H1 (cell line): ENCODE results near the gene ZRANB1. TPM values are rescaled to one million over a fixed set of nuclear protein-coding genes. Genes with fewer than 3 reads are reported as not detected.

Experiments
- CTCF ChIA-PET: fragments of 300-600 bp; sonication (Branson Sonifier 250); formaldehyde crosslinking; loops from one replicate; lab custom pipeline; 2021; ENCODE audit not compliant: partially characterized antibody; lab: Charles Lee
- POLR2A ChIA-PET: fragments of 300-600 bp; sonication (Branson Sonifier 250); formaldehyde crosslinking; loops from one replicate; lab custom pipeline; 2021; ENCODE audit warnings: inconsistent platforms; ENCODE audit not compliant: partially characterized antibody; lab: Charles Lee
- DNase-seq, 2 experiments: peaks; one replicate each; pipeline versions ENCODE4 v3.0.0 to v3.0.0-alpha.2; 2010 to 2022; ENCODE audit warnings: low spot score in 2 of 2, low read depth in 1 of 2, mixed read lengths in 1 of 2
- FAIRE-seq: peaks from 2 replicates; lab custom pipeline; 2011; peaks lifted over from hg19 to GRCh38; lab: Jason Lieb, UNC
- H2AFZ ChIP-seq: 2 replicates; pipeline ENCODE4 v1.8.1; 2012; ENCODE audit warnings: low read length, inconsistent platforms
- H2AK5ac ChIP-seq: 2 replicates; pipeline ENCODE4 v1.6.1; 2013; ENCODE audit warnings: low read depth, low read length
- H2BK120ac ChIP-seq: replicated peaks from 2 replicates; pipeline ENCODE3; 2013; ENCODE audit warnings: low read depth, low read length, inconsistent platforms
- H2BK12ac ChIP-seq: 2 replicates; pipeline ENCODE4 v1.6.1; 2013; ENCODE audit warnings: low read depth, low read length
- H2BK15ac ChIP-seq: 2 replicates; pipeline ENCODE4 v1.6.1; 2013; ENCODE audit warnings: low read length
- H2BK20ac ChIP-seq: 2 replicates; pipeline ENCODE4 v1.6.1; 2013; ENCODE audit warnings: low read length
- H2BK5ac ChIP-seq: 2 replicates; pipeline ENCODE4 v1.6.1; 2013; ENCODE audit warnings: low read depth, low read length
- H3K14ac ChIP-seq: 2 replicates; pipeline ENCODE4 v1.6.1; 2013; ENCODE audit warnings: inconsistent platforms; ENCODE audit not compliant: insufficient read length
- H3K18ac ChIP-seq: 2 replicates; pipeline ENCODE4 v1.6.1; 2013; ENCODE audit warnings: low read length; ENCODE audit errors: extremely low read depth
- H3K23ac ChIP-seq: 2 replicates; pipeline ENCODE4 v1.6.1; 2013; ENCODE audit warnings: inconsistent platforms; ENCODE audit not compliant: insufficient read length
- H3K23me2 ChIP-seq: 2 replicates; pipeline ENCODE4 v1.6.1; 2013; ENCODE audit warnings: low read depth, low read length
- H3K27ac ChIP-seq: 2 replicates; pipeline ENCODE4 v1.6.1; 2011; ENCODE audit warnings: low read depth, low read length, inconsistent platforms
- H3K27me3 ChIP-seq, 4 experiments: replicated peaks in 1 of 4; 1 replicate in 1 of 4; 2 replicates in 3 of 4; pipeline versions ENCODE4 v1.6.1 to v1.8.1; 2011 to 2013; ENCODE audit warnings: low read length in 3 of 4, mild to moderate bottlenecking in 3 of 4, inconsistent platforms in 2 of 4, mixed read lengths in 2 of 4, moderate library complexity in 1 of 4; ENCODE audit not compliant: control insufficient read depth in 3 of 4, insufficient read depth in 3 of 4; ENCODE audit errors: extremely low read depth in 1 of 4
- H3K36me3 ChIP-seq, 4 experiments: 2 replicates each; pipeline versions ENCODE4 v1.6.1 to v1.8.1; 2011 to 2013; ENCODE audit warnings: mild to moderate bottlenecking in 4 of 4, low read length in 3 of 4, moderate library complexity in 2 of 4, control low read depth in 1 of 4, inconsistent platforms in 1 of 4; ENCODE audit not compliant: insufficient read depth in 4 of 4, control insufficient read depth in 2 of 4
- H3K4ac ChIP-seq: replicated peaks from 2 replicates; pipeline ENCODE3; 2013; ENCODE audit warnings: low read length, low read depth, mixed read lengths, inconsistent platforms; ENCODE audit not compliant: insufficient read length
- H3K4me1 ChIP-seq, 4 experiments: replicated peaks in 1 of 4; 1 replicate in 1 of 4; 2 replicates in 3 of 4; pipeline versions ENCODE4 v1.6.1 to v1.8.1; 2011 to 2013; ENCODE audit warnings: low read length in 3 of 4, inconsistent platforms in 2 of 4, mixed read lengths in 1 of 4; ENCODE audit not compliant: insufficient read depth in 4 of 4, control insufficient read depth in 3 of 4
- H3K4me2 ChIP-seq, 2 experiments: 2 replicates each; pipeline versions ENCODE4 v1.6.1 to v1.8.1; 2011 to 2013; ENCODE audit warnings: low read depth in 2 of 2, low read length in 2 of 2, control low read depth in 1 of 2, inconsistent platforms in 1 of 2, mild to moderate bottlenecking in 1 of 2; ENCODE audit not compliant: insufficient read depth in 1 of 2
- H3K4me3 ChIP-seq, 4 experiments: fragments of 200-600, 300-600 bp in 1 of 4; sonication (generic), shearing (Covaris generic), sonication (Bioruptor Twin) in 1 of 4; 2 replicates each; pipeline versions ENCODE4 v1.5.1 to v1.8.1; 2011 to 2016; ENCODE audit warnings: low read length in 4 of 4, low read depth in 3 of 4, control low read depth in 2 of 4, inconsistent platforms in 2 of 4, mild to moderate bottlenecking in 2 of 4, mixed read lengths in 1 of 4, moderate library complexity in 1 of 4; ENCODE audit not compliant: insufficient read depth in 2 of 4; ENCODE audit errors: extremely low read depth in 1 of 4
- H3K56ac ChIP-seq: replicated peaks from 2 replicates; pipeline ENCODE3; 2013; ENCODE audit warnings: low read depth, mild to moderate bottlenecking, mixed read lengths, low read length, inconsistent platforms; ENCODE audit not compliant: insufficient read length
- H3K79me1 ChIP-seq: 2 replicates; pipeline ENCODE4 v1.6.1; 2013; ENCODE audit warnings: low read depth, low read length, control low read depth
- H3K79me2 ChIP-seq, 2 experiments: 2 replicates each; pipeline versions ENCODE4 v1.6.1 to v1.8.1; 2012 to 2013; ENCODE audit warnings: low read length in 2 of 2, mild to moderate bottlenecking in 2 of 2, inconsistent platforms in 1 of 2; ENCODE audit not compliant: insufficient read depth in 2 of 2, control insufficient read depth in 1 of 2
- H3K9ac ChIP-seq, 4 experiments: replicated peaks in 1 of 4; 1 replicate in 1 of 4; 2 replicates in 3 of 4; pipeline versions ENCODE4 v1.6.1 to v1.8.1; 2011 to 2013; ENCODE audit warnings: low read depth in 3 of 4, low read length in 3 of 4, control low read depth in 2 of 4, mild to moderate bottlenecking in 2 of 4, moderate library complexity in 2 of 4, inconsistent platforms in 1 of 4; ENCODE audit errors: extremely low read depth in 1 of 4
- H3K9me3 ChIP-seq, 2 experiments: 2 replicates each; pipeline versions ENCODE4 v1.6.1 to v1.8.1; 2012 to 2013; ENCODE audit warnings: mild to moderate bottlenecking in 2 of 2, moderate library complexity in 2 of 2, control low read depth in 1 of 2, inconsistent platforms in 1 of 2, low read depth in 1 of 2, low read length in 1 of 2, mixed read lengths in 1 of 2; ENCODE audit not compliant: insufficient read depth in 2 of 2
- H4K20me1 ChIP-seq, 2 experiments: replicated peaks in 1 of 2; 2 replicates each; pipeline versions ENCODE3 to v1.8.1; 2011 to 2013; ENCODE audit warnings: inconsistent platforms in 2 of 2, low read length in 2 of 2, mild to moderate bottlenecking in 1 of 2; ENCODE audit not compliant: insufficient read depth in 2 of 2, control insufficient read depth in 1 of 2
- H4K5ac ChIP-seq: 2 replicates; pipeline ENCODE4 v1.6.1; 2013; ENCODE audit warnings: low read length, low read depth, mixed read lengths, inconsistent platforms; ENCODE audit not compliant: insufficient read length
- H4K8ac ChIP-seq: 2 replicates; pipeline ENCODE4 v1.8.0; 2013; ENCODE audit warnings: mild to moderate bottlenecking, moderate library complexity, low read length, inconsistent platforms; ENCODE audit not compliant: insufficient read depth; ENCODE audit errors: extremely low read depth
- H4K91ac ChIP-seq: replicated peaks from 2 replicates; pipeline ENCODE3; 2013; ENCODE audit warnings: low read length, mixed read lengths, inconsistent platforms; ENCODE audit not compliant: insufficient read length
- WGBS, 2 experiments: shearing (Covaris generic) in 1 of 2; methylation state at CpG; one replicate each; pipeline versions ENCODE4 v1.1.6 to v1.1.7; 2013 to 2015; ENCODE audit warnings: low lambda C conversion rate in 2 of 2, mixed read lengths in 2 of 2, inconsistent platforms in 1 of 2, low coverage in 1 of 2, missing lambda C conversion rate in 1 of 2; ENCODE audit not compliant: insufficient replicate concordance in 2 of 2, insufficient coverage in 1 of 2, insufficient read length in 1 of 2; ENCODE audit errors: extremely low coverage in 1 of 2, missing lambda C conversion rate in 1 of 2; 5-methylcytosine and 5-hydroxymethylcytosine counted together
- polyA plus RNA-seq, 7 experiments: library from polyadenylated mRNA; depleted of rRNA in 3 of 7; stranded (reverse) in 5 of 7; unstranded in 2 of 7; fragments of >200 nt in 5 of 7; fragments of 200-250 nt in 2 of 7; gene quantifications; 1 replicate in 5 of 7; 2 replicates in 1 of 7; 4 replicates in 1 of 7; pipeline versions ENCODE4 v1.2.1 to v1.2.3, GENCODE V29; 2011 to 2013; ENCODE audit warnings: missing spikeins in 2 of 7, mixed read lengths in 2 of 7
- total RNA-seq: library from RNA; stranded (reverse); fragmentation: NEBNext Ultra II Directional; extraction: Animal tissue kit (Norgen Biotek cat#: 25700); gene quantifications from 2 replicates; pipeline ENCODE4 v1.2.1, GENCODE V29; 2021

Gene ZRANB1
- total and polyA plus RNA-seq, 2 of the 8 experiments (the other 6 are each of a cell fraction or from before 2014, with no cell fraction given), result 6.1 to 19.9 TPM

GRCh38 chr10:125012851-125013528, 71.1 kb downstream of the ZRANB1 start:
- Histone ChIP-seq H3K4ac (no peak overlapping the region), H4K91ac (no peak overlapping the region), H3K4me3 (no peak overlapping the region), H4K5ac (no peak overlapping the region), H3K36me3 (peaks cover 3 to 27% (median 9%) of the 10 kb centered on the region in 4 experiments; a peak in 5 of 8 replicates), H2BK5ac (no peak overlapping the region), H3K23me2 (no peaks in the 10 kb centered on the region), H2BK120ac (no peak overlapping the region), H3K27ac (no peak overlapping the region), H3K4me1 (peaks cover 2 to 14% (median 8%) of the 10 kb centered on the region in 4 experiments; a peak in 6 of 7 replicates), H3K9ac (no peak overlapping the region), H3K4me2 (no peak overlapping the region), H3K79me1 (peaks cover 49% of the 10 kb centered on the region), H2BK15ac (no peak overlapping the region), H3K23ac (no peak overlapping the region), H3K14ac (no peak overlapping the region), H3K18ac (no peak overlapping the region), H3K27me3 (no peaks in the 10 kb centered on the region), H2AFZ (no peak overlapping the region), H2BK20ac (no peak overlapping the region), H3K79me2 (peaks cover 0 to 100% of the 10 kb centered on the region in 2 experiments; a peak in 2 of 4 replicates), H2BK12ac (no peak overlapping the region), H3K56ac (no peak overlapping the region), H4K8ac (no peak overlapping the region), H2AK5ac (no peak overlapping the region), H3K9me3 (no peaks in the 10 kb centered on the region), H4K20me1 (peaks cover 37 to 52% of the 10 kb centered on the region in 2 experiments)
- ChIA-PET CTCF (interaction anchor here (0.8 to 2.3 kb wide), 3 partner anchors 9 to 20 kb away, joined by 3 to 7 read pairs (median 3); no protein-coding TSS in a partner anchor), POLR2A (no interaction called here)
- DNase-seq (no peak), FAIRE-seq (no peak)
- WGBS, 2 experiments, result 95% methylated on average over 15 of the region's 15 CpGs; no CpG with 5 or more reads in 1 of the 2 experiments
